HepG2 (cell line): ENCODE results near the gene CLASP1. TPM values are rescaled to one million over a fixed set of nuclear protein-coding genes. Genes with fewer than 3 reads are reported as not detected.

Experiments
- ATAC-seq: fragments of 200-7000 bp; cut with Tn5 transposase; 3 replicates; pipeline ENCODE4 v1.9.1; 2020; ENCODE audit warnings: mild to moderate bottlenecking, moderate library complexity
- BruUV-seq: library from RNA; stranded (reverse); fragments of 400-500 nt; replicated peaks from 2 replicates; lab custom pipeline; 2021; lab: Mats Ljungman, UMichigan
- CTCF ChIA-PET: fragments of 300-600 bp; formaldehyde crosslinking; extraction: SDS; loops from one replicate; lab custom pipeline; 2021; ENCODE audit warnings: low total read pairs, inconsistent platforms, low intra/inter-chr PET ratio; lab: Yijun Ruan, JAX
- POLR2A ChIA-PET: fragments of 350-600 bp; sonication (Branson Sonifier 250); formaldehyde crosslinking; loops from one replicate; lab custom pipeline; 2020; ENCODE audit warnings: antibody characterized with exemption, inconsistent platforms; lab: Yijun Ruan, JAX
- DNase-seq: peaks from one replicate; pipeline ENCODE4 v3.0.0-alpha.2; 2015; ENCODE audit warnings: low spot score
- FAIRE-seq: peaks from 3 replicates; lab custom pipeline; 2011; peaks lifted over from hg19 to GRCh38; lab: Jason Lieb, UNC
- H2AFZ ChIP-seq: one replicate; pipeline ENCODE4 v1.6.1; 2011; ENCODE audit warnings: low read length, inconsistent platforms
- H3K27ac ChIP-seq: fragments of 300-600 bp; 3 replicates; pipeline ENCODE4 v1.8.0; 2011; ENCODE audit warnings: mixed run types, mild to moderate bottlenecking, mixed read lengths, low read length, inconsistent platforms; ENCODE audit not compliant: insufficient read depth; ENCODE audit errors: extremely low read length
- H3K27me3 ChIP-seq, 2 experiments: fragments of 200-600 bp in 1 of 2; 2 replicates in 1 of 2; 3 replicates in 1 of 2; pipeline versions ENCODE4 v1.6.0 to v1.8.0; 2011; ENCODE audit warnings: low read length in 2 of 2, mild to moderate bottlenecking in 2 of 2, moderate library complexity in 2 of 2, inconsistent platforms in 1 of 2; ENCODE audit not compliant: insufficient read depth in 2 of 2, control insufficient read depth in 1 of 2
- H3K36me3 ChIP-seq, 2 experiments: fragments of 200-600 bp in 1 of 2; replicated peaks in 1 of 2; 2 replicates in 1 of 2; 3 replicates in 1 of 2; pipeline versions ENCODE4 v1.5.1 to v1.8.0; 2011; ENCODE audit warnings: low read length in 2 of 2, inconsistent platforms in 1 of 2; ENCODE audit not compliant: insufficient read depth in 2 of 2, control insufficient read depth in 1 of 2
- H3K4me1 ChIP-seq: 2 replicates; pipeline ENCODE4 v1.5.1; 2012; ENCODE audit warnings: low read length, inconsistent platforms; ENCODE audit not compliant: insufficient read depth
- H3K4me2 ChIP-seq: 2 replicates; pipeline ENCODE4 v1.6.0; 2011; ENCODE audit warnings: low read depth, low read length, inconsistent platforms
- H3K4me3 ChIP-seq, 3 experiments: fragments of 200-600 bp in 1 of 3; sonication (generic), shearing (Covaris generic) in 1 of 3; replicated peaks in 1 of 3; 2 replicates each; pipeline ENCODE4 v1.5.1; 2011 to 2016; ENCODE audit warnings: low read length in 3 of 3, inconsistent platforms in 2 of 3, low read depth in 2 of 3, mild to moderate bottlenecking in 2 of 3, control low read depth in 1 of 3, mixed read lengths in 1 of 3; ENCODE audit not compliant: insufficient read depth in 1 of 3
- H3K79me2 ChIP-seq: one replicate; pipeline ENCODE4 v1.6.1; 2011; ENCODE audit warnings: low read length, inconsistent platforms; ENCODE audit not compliant: insufficient read depth
- H3K9ac ChIP-seq: 2 replicates; pipeline ENCODE4 v1.6.0; 2011; ENCODE audit warnings: mild to moderate bottlenecking, low read depth, low read length, inconsistent platforms; ENCODE audit not compliant: insufficient read depth
- H3K9me3 ChIP-seq: 2 replicates; pipeline ENCODE4 v1.5.1; 2012; ENCODE audit warnings: mild to moderate bottlenecking, low read length
- H4K20me1 ChIP-seq: 2 replicates; pipeline ENCODE4 v1.6.0; 2011; ENCODE audit warnings: inconsistent platforms, mild to moderate bottlenecking, low read length, moderate library complexity; ENCODE audit not compliant: insufficient read depth
- DR1 ChIP-seq: sonication (generic); formaldehyde crosslinking; IDR thresholded peaks from 2 replicates; pipeline ENCODE4 v1.8.0; 2021; ENCODE audit warnings: mild to moderate bottlenecking, missing genetic modification reagents, inconsistent platforms
- RFX1 ChIP-seq: fragments of 450-650 bp; IDR thresholded peaks from 2 replicates; pipeline ENCODE4 v1.6.1; 2017
- RORA ChIP-seq: sonication (generic); formaldehyde crosslinking; IDR thresholded peaks from 2 replicates; pipeline ENCODE4 v1.5.0; 2020; ENCODE audit warnings: mild to moderate bottlenecking, missing genetic modification reagents, moderate library complexity
- SP4 ChIP-seq: sonication (generic); formaldehyde crosslinking; IDR thresholded peaks from 2 replicates; pipeline ENCODE4 v1.8.1; 2023; ENCODE audit warnings: mild to moderate bottlenecking, missing genetic modification reagents
- TGIF2 ChIP-seq: IDR thresholded peaks from 2 replicates; pipeline ENCODE4 v1.6.1; 2016; ENCODE audit warnings: control low read depth, missing compliant biosample characterization
- U2AF1 ChIP-seq: fragments of 200-400 bp; formaldehyde crosslinking; optimal IDR thresholded peaks from 2 replicates; pipeline ENCODE3; 2017; ENCODE audit warnings: mild to moderate bottlenecking, low read depth, low read length
- ZBTB39 ChIP-seq: sonication (generic); formaldehyde crosslinking; IDR thresholded peaks from 2 replicates; pipeline ENCODE4 v1.5.0; 2020; ENCODE audit warnings: missing genetic modification reagents
- ZFP82 ChIP-seq: sonication (generic); formaldehyde crosslinking; IDR thresholded peaks from 2 replicates; pipeline ENCODE4 v1.5.1; 2020; ENCODE audit warnings: mild to moderate bottlenecking, missing genetic modification reagents, borderline replicate concordance
- ZNF33B ChIP-seq: sonication (generic); formaldehyde crosslinking; IDR thresholded peaks from 2 replicates; pipeline ENCODE4 v1.5.1; 2020; ENCODE audit warnings: mild to moderate bottlenecking, missing genetic modification reagents
- ZNF597 ChIP-seq: sonication (generic); formaldehyde crosslinking; IDR thresholded peaks from 2 replicates; pipeline ENCODE4 v1.5.0; 2020; ENCODE audit warnings: missing genetic modification reagents
- ZNF687 ChIP-seq: sonication (generic); formaldehyde crosslinking; IDR thresholded peaks from 2 replicates; pipeline ENCODE4 v1.5.1; 2020; ENCODE audit warnings: mild to moderate bottlenecking, missing genetic modification reagents, moderate library complexity
- ZNF883 ChIP-seq: sonication (generic); formaldehyde crosslinking; IDR thresholded peaks from 2 replicates; pipeline ENCODE4 v1.5.1; 2020; ENCODE audit warnings: mild to moderate bottlenecking, missing genetic modification reagents; ENCODE audit errors: not compliant biosample characterization
- ZSCAN22 ChIP-seq: sonication (generic); formaldehyde crosslinking; IDR thresholded peaks from 2 replicates; pipeline ENCODE4 v1.4.0; 2020; ENCODE audit warnings: mild to moderate bottlenecking, missing genetic modification reagents
- WGBS: methylation state at CpG from one replicate; pipeline ENCODE4 v1.1.6; 2017; ENCODE audit warnings: low lambda C conversion rate; 5-methylcytosine and 5-hydroxymethylcytosine counted together
- in situ Hi-C: cut with HindIII; loops from 2 replicates; pipeline ENCODE4 v1.10.0; 2017; ENCODE audit warnings: low pct_unique_long_range_greater_than_20kb; ENCODE audit not compliant: extremely low pct_ligation_motif_present
- intact Hi-C: fragments of 100-400 bp; cut with micrococcal nuclease; formaldehyde crosslinking; loops from one replicate; pipeline ENCODE4 v1.10.0; 2022; ENCODE audit not compliant: unreplicated experiment
- polyA plus RNA-seq, 8 experiments: library from polyadenylated mRNA; depleted of rRNA in 3 of 8; stranded (reverse) in 7 of 8; unstranded in 1 of 8; fragments of >200 nt; fragmentation: Illumina TruSeq in 4 of 8; extraction: Trizol in 4 of 8; gene quantifications; 2 replicates each; pipeline versions ENCODE4 v1.2.1 to v1.2.3, GENCODE V29; 2011 to 2016; ENCODE audit warnings: low read depth in 4 of 8, missing spikeins in 1 of 8, mixed read lengths in 1 of 8; ENCODE audit not compliant: insufficient read depth in 1 of 8
- total RNA-seq, 5 experiments: library from RNA; depleted of rRNA; stranded (reverse); fragments of >200 nt; fragmentation: Illumina TruSeq; extraction: Trizol; gene quantifications; 2 replicates each; pipeline ENCODE4 v1.2.3, GENCODE V29; 2016; ENCODE audit warnings: low read depth in 1 of 5

CLASP1 gene
- total and polyA plus RNA-seq, 2 of the 13 experiments (the other 11 are each of a cell fraction or from before 2014, with no cell fraction given): 11.7 to 47.9 TPM

DNA sequence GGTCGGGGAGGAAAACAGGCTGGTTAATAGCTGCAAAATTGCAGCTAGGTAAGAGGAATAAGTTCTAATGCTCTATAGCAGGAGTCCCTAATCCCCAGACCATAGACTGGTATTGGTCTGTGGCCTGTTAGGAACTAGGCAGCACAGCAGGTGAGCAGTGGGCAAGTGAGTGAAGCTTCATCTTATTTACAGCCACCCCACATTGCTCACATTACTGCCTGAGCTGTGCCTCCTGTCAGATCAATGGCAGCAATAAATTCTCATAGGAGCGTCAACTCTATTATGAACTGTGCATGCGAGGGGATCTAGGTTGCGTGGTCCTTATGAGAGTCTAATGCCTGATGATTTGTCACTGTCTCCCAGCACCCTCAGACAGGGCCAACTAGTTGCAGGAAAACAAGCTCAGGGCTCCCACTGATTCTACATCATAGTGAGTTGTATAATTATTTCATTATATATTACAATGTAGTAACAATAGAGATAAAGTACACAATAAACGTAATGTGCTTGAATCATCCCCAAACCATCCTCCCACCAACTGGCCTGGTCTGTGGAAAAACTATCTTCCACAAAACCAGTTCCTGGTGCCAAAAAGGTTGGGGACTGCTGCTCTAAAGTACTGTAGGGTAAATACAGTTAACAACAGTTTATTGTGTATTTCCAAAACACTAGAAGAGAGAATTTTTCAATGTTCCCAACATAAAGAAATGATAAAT is 272.6 kb downstream of the CLASP1 start:
- no peak for ATAC-seq
- Histone ChIP-seq H2AFZ (no peak overlapping the region), H3K4me2 (no peak overlapping the region), H3K4me1 (peaks cover 17% of the 10 kb centered on the region), H3K36me3 (peaks cover 21 to 59% of the 10 kb centered on the region in 2 experiments), H3K9ac (no peak overlapping the region), H3K27ac (no peak overlapping the region), H3K27me3 (no peaks in the 10 kb centered on the region), H3K79me2 (no peaks in the 10 kb centered on the region), H3K4me3 (no peak overlapping the region), H3K9me3 (no peaks in the 10 kb centered on the region), H4K20me1 (no peaks in the 10 kb centered on the region)
- in situ Hi-C loops: no loop called here
- ChIA-PET POLR2A (no interaction called here), CTCF (no interaction called here)
- WGBS: 98% methylated on average over 5 of the region's 5 CpGs
- no peak for DNase-seq
- FAIRE-seq: no peak
- intact Hi-C loops: no loop called here
- BruUV-seq: no TSS peak
- TF ChIP-seq ZFP82 (CRISPR knock-in tag) (no peak), DR1 (no peak), TGIF2 (CRISPR knock-in tag) (no peak), ZNF597 (no peak), RORA (no peak), U2AF1 (no peak), ZBTB39 (no peak), ZNF883 (no peak), ZNF33B (CRISPR knock-in tag) (no peak), RFX1 (no peak), ZNF687 (CRISPR knock-in tag) (no peak), ZSCAN22 (CRISPR knock-in tag) (no peak), SP4 (CRISPR knock-in tag) (no peak)
